ENCODE data around the gene TLCD3A. TPM values are rescaled to one million over a fixed set of nuclear protein-coding genes. Genes with fewer than 3 reads are reported as not detected.
"Not testable (repeated sequence)": the region's sequence is repeated elsewhere in the genome, so short reads cannot be mapped to it uniquely, and the experiment has no call there.

The TLCD3A gene
- total and polyA plus RNA-seq, 2 of the 4 experiments (the other 2 are of a cell fraction) = 15.2 to 35.0 TPM

DNA sequence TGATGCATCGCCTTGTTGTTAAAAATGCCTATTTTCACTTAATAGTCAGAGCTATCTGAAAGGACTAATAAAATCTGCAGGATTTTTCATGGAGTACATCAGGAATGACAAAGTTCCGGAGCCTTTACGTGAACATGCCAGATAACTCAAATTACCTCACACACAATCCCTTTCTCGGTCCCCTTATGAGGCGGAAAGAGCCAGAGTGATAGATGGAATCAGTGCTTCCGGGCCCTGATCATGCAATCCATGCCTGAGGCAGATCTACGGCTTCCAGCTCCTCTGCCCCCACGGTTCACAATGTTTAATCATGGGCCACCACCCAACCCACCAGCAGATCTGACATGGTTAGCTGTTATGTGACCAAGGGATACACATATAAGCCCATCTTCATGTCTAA, 34.7 kb upstream of the TLCD3A start:
- Histone ChIP-seq H2BK5ac (ENCODE audit: low read depth, low read length, poor library complexity, severe bottlenecking) (peak overlapping the region; percentile 2), H3K14ac (replicated peaks; ENCODE audit: low read depth, low read length) (0 out of 2 replicates have a peak overlapping the region, but pooled peaks have one; percentile 7), H2BK20ac (ENCODE audit: low read depth, low read length) (no peak overlapping the region), H3K4me1 (ENCODE audit: control insufficient read depth, insufficient read depth, low read length) (peaks cover 16% of the 10 kb centered on the region), H3K23ac (ENCODE audit: low read depth, low read length) (no peak overlapping the region), H3K4me2 (ENCODE audit: low read depth, low read length) (no peak overlapping the region), H4K20me1 (ENCODE audit: insufficient read depth, low read length) (peaks cover 9% of the 10 kb centered on the region), H4K8ac (ENCODE audit: low read depth in 2 of 2, low read length in 2 of 2) (0 out of 4 replicates have a peak overlapping the region, but pooled peaks of 1 of the 2 experiments have one; percentile 14), H3K18ac (ENCODE audit: low read depth, low read length) (no peak overlapping the region; the same call in 1 of the 2 replicates), H3K27me3 (ENCODE audit: control insufficient read depth, insufficient read depth, low read length) (no peaks in the 10 kb centered on the region), H3K4me3 (ENCODE audit: insufficient read depth, low read depth, low read length) (no peak overlapping the region), H2AK5ac (ENCODE audit: low read depth, low read length) (peak overlapping the region; percentile 49), H4K91ac (ENCODE audit: insufficient read depth, low read depth, low read length) (peak overlapping the region; percentile 13), H2AFZ (replicated peaks; ENCODE audit: low read length, poor library complexity) (no peak overlapping the region), H3K4ac (ENCODE audit: low read depth, low read length) (peak overlapping the region; percentile 54; the same call in 1 of the 2 replicates), H2AK9ac (replicated peaks; ENCODE audit: low read depth, low read length, poor library complexity) (no peak overlapping the region), H3K27ac (ENCODE audit: insufficient read depth, low read length) (no peak overlapping the region), H2BK120ac (ENCODE audit: low read depth, low read length) (no peak overlapping the region), H4K5ac (ENCODE audit: low read depth, low read length) (no peak overlapping the region; the same call in 1 of the 2 replicates), H3K9ac (ENCODE audit: low read depth, low read length) (no peak overlapping the region), H3K9me1 (ENCODE audit: insufficient read depth, low read length) (peaks cover 11% of the 10 kb centered on the region), H3K9me3 (ENCODE audit: control insufficient read depth, insufficient read depth, low read length) (no peaks in the 10 kb centered on the region), H2BK15ac (ENCODE audit: low read depth, low read length) (0 out of 3 replicates have a peak overlapping the region, but pooled peaks have one; percentile 42), H3K36me3 (ENCODE audit: control insufficient read depth, insufficient read depth, low read length) (peaks cover 19% of the 10 kb centered on the region), H3K79me1 (ENCODE audit: low read depth in 1 of 2, low read length in 2 of 2) (peaks cover 21 to 44% of the 10 kb centered on the region in 2 experiments), H3K56ac (ENCODE audit: extremely low read depth, insufficient read depth, low read length) (no peak overlapping the region)
- intact Hi-C loops (cut with micrococcal nuclease) (no loop called here), in situ Hi-C loops (cut with MboI; ENCODE audit: low sequenced_read_pairs) (no loop called here), dilution Hi-C loops (cut with HindIII; ENCODE audit: low sequenced_read_pairs, unreplicated experiment) (no loop called here)
- CTCF ChIA-PET = interaction anchor here (0.8 to 1.7 kb wide), 3 partner anchors 32 to 285 kb away, joined by 3 to 6 read pairs (median 4); no protein-coding TSS in a partner anchor
- POLR2A ChIA-PET (ENCODE audit: unreplicated experiment) = no interaction called here
- no peak for DNase-seq
- BruUV-seq (replicated peaks) = no TSS peak
- WGBS, 2 experiments (ENCODE audit: extremely low coverage in 2 of 2, insufficient read length in 1 of 2) = 100% methylated on average over 1 of the region's 8 CpGs; no CpG with 5 or more reads in 1 of the 2 experiments
- ATAC-seq (ENCODE audit: low read depth) = no peak
- no peak for TF ChIP-seq POLR2A (IDR thresholded peaks at IDR 0.05; ENCODE audit: low read depth, low read length)
- TF ChIP-seq FOS (IDR thresholded peaks at IDR 0.05; ENCODE audit: low read depth, low read length) = no peak
- TF ChIP-seq RAD21 (IDR thresholded peaks at IDR 0.05; ENCODE audit: low read length) = no peak

DNA sequence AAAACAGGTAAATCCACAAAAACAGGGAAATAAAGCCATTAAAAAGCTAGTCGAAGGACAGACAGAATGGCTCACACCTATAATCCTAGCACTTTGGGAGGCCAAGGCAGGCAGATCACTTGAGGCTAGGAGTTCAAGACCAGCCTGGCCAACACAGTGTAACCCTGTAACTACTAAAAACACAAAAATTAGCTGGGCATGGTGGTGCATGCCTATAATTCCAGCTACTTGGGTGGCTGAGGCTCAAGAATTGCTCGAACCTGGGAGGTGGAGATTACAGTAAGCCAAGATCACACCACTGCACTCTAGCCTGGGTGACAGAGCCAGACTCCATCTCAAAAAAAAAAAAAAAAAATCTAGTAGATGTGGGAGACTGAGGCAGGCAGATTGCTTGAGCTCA, 34.3 kb upstream of the TLCD3A start:
- H3K4me2 ChIP-seq (ENCODE audit: low read depth, low read length); H2BK20ac ChIP-seq (ENCODE audit: low read depth, low read length); BruUV-seq (replicated peaks); H3K27me3 ChIP-seq (ENCODE audit: control insufficient read depth, insufficient read depth, low read length); H2BK15ac ChIP-seq (ENCODE audit: low read depth, low read length); ATAC-seq (ENCODE audit: low read depth); H4K5ac ChIP-seq (ENCODE audit: low read depth, low read length); dilution Hi-C loops (cut with HindIII; ENCODE audit: low sequenced_read_pairs, unreplicated experiment); H3K9me3 ChIP-seq (ENCODE audit: control insufficient read depth, insufficient read depth, low read length); H3K27ac ChIP-seq (ENCODE audit: insufficient read depth, low read length); H3K4me3 ChIP-seq (ENCODE audit: insufficient read depth, low read depth, low read length); H3K9ac ChIP-seq (ENCODE audit: low read depth, low read length); H2BK120ac ChIP-seq (ENCODE audit: low read depth, low read length); DNase-seq; H3K23ac ChIP-seq (ENCODE audit: low read depth, low read length); in situ Hi-C loops (cut with MboI; ENCODE audit: low sequenced_read_pairs); intact Hi-C loops (cut with micrococcal nuclease); H2AFZ ChIP-seq (replicated peaks; ENCODE audit: low read length, poor library complexity); H3K56ac ChIP-seq (ENCODE audit: extremely low read depth, insufficient read depth, low read length); H2AK9ac ChIP-seq (replicated peaks; ENCODE audit: low read depth, low read length, poor library complexity): not testable (repeated sequence)
- peaks cover 16% of the 10 kb centered on the region for H3K4me1 ChIP-seq (ENCODE audit: control insufficient read depth, insufficient read depth, low read length)
- peaks cover 12% of the 10 kb centered on the region for H3K9me1 ChIP-seq (ENCODE audit: insufficient read depth, low read length)
- H4K91ac ChIP-seq (ENCODE audit: insufficient read depth, low read depth, low read length) = peak overlapping the region; percentile 13; the same call in 1 of the 2 replicates
- no CpG with 5 or more reads among the region's 2 CpGs for WGBS, 2 experiments (ENCODE audit: extremely low coverage in 2 of 2, insufficient read length in 1 of 2)
- H3K4ac ChIP-seq (ENCODE audit: low read depth, low read length) = peak overlapping the region; percentile 15; the same call in 1 of the 2 replicates
- H4K8ac ChIP-seq (ENCODE audit: low read depth in 2 of 2, low read length in 2 of 2) = 0 out of 4 replicates have a peak overlapping the region, but pooled peaks of 1 of the 2 experiments have one; percentile 14
- H3K14ac ChIP-seq (replicated peaks; ENCODE audit: low read depth, low read length) = 0 out of 2 replicates have a peak overlapping the region, but pooled peaks have one; percentile 7
- ChIA-PET POLR2A (ENCODE audit: unreplicated experiment) (interaction anchor here (0.6 kb wide), 1 partner anchor 277 kb away, joined by 3 read pairs; no protein-coding TSS in a partner anchor), CTCF (interaction anchor here (0.8 to 1.7 kb wide), 3 partner anchors 32 to 286 kb away, joined by 3 to 6 read pairs (median 4); no protein-coding TSS in a partner anchor)
- H3K79me1 ChIP-seq (ENCODE audit: low read depth in 1 of 2, low read length in 2 of 2) = peaks cover 21 to 48% of the 10 kb centered on the region in 2 experiments
- peak overlapping the region; percentile 12; the same call in 1 of the 2 replicates for H3K18ac ChIP-seq (ENCODE audit: low read depth, low read length)
- peak overlapping the region; percentile 25 for H2AK5ac ChIP-seq (ENCODE audit: low read depth, low read length)
- peaks cover 19% of the 10 kb centered on the region for H3K36me3 ChIP-seq (ENCODE audit: control insufficient read depth, insufficient read depth, low read length)
- peaks cover 13% of the 10 kb centered on the region for H4K20me1 ChIP-seq (ENCODE audit: insufficient read depth, low read length)
- peak overlapping the region; percentile 2 for H2BK5ac ChIP-seq (ENCODE audit: low read depth, low read length, poor library complexity, severe bottlenecking)
